Osteocyte (in vitro differentiated cells): Measurements from ENCODE around the gene SLC35G1. TPM values are rescaled to one million over a fixed set of nuclear protein-coding genes. Genes with fewer than 3 reads are reported as not detected.
A peak's percentile ranks its signal among the peaks of the same experiment; 100 is the strongest.

ENCODE experiments used
- DNase-seq: peaks from one replicate; pipeline ENCODE4 v3.0.0; 2021; ENCODE audit warnings: mixed read lengths; ENCODE audit not compliant: unreplicated experiment; ENCODE audit errors: extremely low spot score
- H3K27ac Mint-ChIP-seq: one replicate; pipeline ENCODE4 v1.8.0; 2021; ENCODE audit warnings: mild to moderate bottlenecking, mixed read lengths; ENCODE audit not compliant: unreplicated experiment
- H3K27me3 Mint-ChIP-seq: one replicate; pipeline ENCODE4 v1.8.0; 2021; ENCODE audit warnings: mixed read lengths; ENCODE audit not compliant: unreplicated experiment
- H3K36me3 Mint-ChIP-seq: one replicate; pipeline ENCODE4 v1.8.0; 2021; ENCODE audit warnings: mixed read lengths; ENCODE audit not compliant: unreplicated experiment
- H3K4me1 Mint-ChIP-seq: one replicate; pipeline ENCODE4 v1.8.0; 2021; ENCODE audit warnings: mixed read lengths; ENCODE audit not compliant: unreplicated experiment
- H3K4me3 Mint-ChIP-seq: one replicate; pipeline ENCODE4 v1.8.0; 2021; ENCODE audit warnings: mild to moderate bottlenecking, moderate library complexity, mixed read lengths; ENCODE audit not compliant: unreplicated experiment
- H3K9me3 Mint-ChIP-seq: one replicate; pipeline ENCODE4 v1.8.0; 2021; ENCODE audit warnings: mixed read lengths; ENCODE audit not compliant: unreplicated experiment
- total RNA-seq: library from RNA; stranded (reverse); gene quantifications from 2 replicates; pipeline ENCODE4 v1.2.1, GENCODE V29; 2021
- TF ChIP-seq, protein P1 (sequence below): fragments of 200-600 bp; sonication (generic); IDR thresholded peaks from 2 replicates; pipeline ENCODE4 v1.5.0; 2021; ENCODE audit warnings: antibody characterized with exemption, mild to moderate bottlenecking, moderate library complexity

Gene SLC35G1
- total RNA-seq, 1 donor from 2014 or later = 6.3 TPM

- Mint-ChIP-seq H3K27ac (no peak overlapping the region), H3K4me3 (no peak overlapping the region), H3K36me3 (no peaks in the 10 kb centered on the region), H3K27me3 (peaks cover 25% of the 10 kb centered on the region), H3K4me1 (no peaks in the 10 kb centered on the region), H3K9me3 (no peaks in the 10 kb centered on the region)
- TF ChIP-seq, protein P1, sequence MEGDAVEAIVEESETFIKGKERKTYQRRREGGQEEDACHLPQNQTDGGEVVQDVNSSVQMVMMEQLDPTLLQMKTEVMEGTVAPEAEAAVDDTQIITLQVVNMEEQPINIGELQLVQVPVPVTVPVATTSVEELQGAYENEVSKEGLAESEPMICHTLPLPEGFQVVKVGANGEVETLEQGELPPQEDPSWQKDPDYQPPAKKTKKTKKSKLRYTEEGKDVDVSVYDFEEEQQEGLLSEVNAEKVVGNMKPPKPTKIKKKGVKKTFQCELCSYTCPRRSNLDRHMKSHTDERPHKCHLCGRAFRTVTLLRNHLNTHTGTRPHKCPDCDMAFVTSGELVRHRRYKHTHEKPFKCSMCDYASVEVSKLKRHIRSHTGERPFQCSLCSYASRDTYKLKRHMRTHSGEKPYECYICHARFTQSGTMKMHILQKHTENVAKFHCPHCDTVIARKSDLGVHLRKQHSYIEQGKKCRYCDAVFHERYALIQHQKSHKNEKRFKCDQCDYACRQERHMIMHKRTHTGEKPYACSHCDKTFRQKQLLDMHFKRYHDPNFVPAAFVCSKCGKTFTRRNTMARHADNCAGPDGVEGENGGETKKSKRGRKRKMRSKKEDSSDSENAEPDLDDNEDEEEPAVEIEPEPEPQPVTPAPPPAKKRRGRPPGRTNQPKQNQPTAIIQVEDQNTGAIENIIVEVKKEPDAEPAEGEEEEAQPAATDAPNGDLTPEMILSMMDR = no peak
- DNase-seq = no peak
Observed at GRCh38 chr10:93851169-93851568, 42.6 kb upstream of the SLC35G1 start.

DNA sequence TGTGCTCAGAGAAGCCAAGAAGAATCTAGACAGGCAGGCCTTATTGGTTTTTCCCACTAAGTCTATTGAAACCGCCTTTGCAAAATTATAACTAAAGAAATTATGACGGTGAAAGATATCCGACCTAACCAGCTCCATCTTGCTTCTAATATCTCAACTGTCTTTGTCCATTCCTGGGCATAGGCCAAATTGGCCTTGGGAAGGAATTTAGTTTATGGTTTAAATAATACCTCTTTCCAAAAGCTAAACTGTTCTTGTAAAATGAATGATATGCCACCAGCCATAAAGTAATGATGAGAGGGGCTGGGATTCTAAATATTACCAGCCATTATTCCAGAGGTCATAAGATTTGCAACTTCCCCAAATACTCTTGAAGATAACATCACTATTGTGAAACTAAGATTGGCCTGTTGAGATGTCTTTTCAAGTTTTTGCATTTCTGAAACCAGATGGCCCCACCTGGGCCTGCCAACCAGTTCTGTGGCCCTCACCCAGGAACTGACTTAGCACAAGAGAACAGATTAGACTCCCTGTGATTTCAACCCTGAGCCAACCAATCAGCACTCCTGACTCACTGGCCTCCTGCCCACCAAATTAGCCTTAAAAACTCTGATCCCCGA lies 41.2 kb upstream of the SLC35G1 start:
- no peaks in the 10 kb centered on the region for H3K4me1 Mint-ChIP-seq
- no peak for DNase-seq
- H3K36me3 Mint-ChIP-seq = no peaks in the 10 kb centered on the region
- no peak overlapping the region for H3K4me3 Mint-ChIP-seq
- TF ChIP-seq, protein P1 = no peak
- peaks cover 28% of the 10 kb centered on the region for H3K27me3 Mint-ChIP-seq
- no peak overlapping the region for H3K27ac Mint-ChIP-seq
- no peaks in the 10 kb centered on the region for H3K9me3 Mint-ChIP-seq

- H3K9me3 Mint-ChIP-seq = no peaks in the 10 kb centered on the region
- peaks cover 28% of the 10 kb centered on the region for H3K27me3 Mint-ChIP-seq
- no peak overlapping the region for H3K4me3 Mint-ChIP-seq
- no peaks in the 10 kb centered on the region for H3K4me1 Mint-ChIP-seq
- H3K36me3 Mint-ChIP-seq = no peaks in the 10 kb centered on the region
- no peak for DNase-seq
- TF ChIP-seq, protein P1 = no peak
- H3K27ac Mint-ChIP-seq = no peak overlapping the region
Observed at GRCh38 chr10:93854975-93855374, 38.8 kb upstream of the SLC35G1 start.

- Mint-ChIP-seq H3K27ac (no peak overlapping the region), H3K9me3 (no peaks in the 10 kb centered on the region), H3K4me3 (no peak overlapping the region), H3K36me3 (no peaks in the 10 kb centered on the region), H3K27me3 (peaks cover 25% of the 10 kb centered on the region), H3K4me1 (no peaks in the 10 kb centered on the region)
- TF ChIP-seq, protein P1 = no peak
- no peak for DNase-seq
Observed at GRCh38 chr10:93856349-93857145, 37.2 kb upstream of the SLC35G1 start.

- no peaks in the 10 kb centered on the region for H3K9me3 Mint-ChIP-seq
- TF ChIP-seq, protein P1 = peak; percentile 65
- H3K4me3 Mint-ChIP-seq = no peak overlapping the region
- H3K36me3 Mint-ChIP-seq = no peaks in the 10 kb centered on the region
- no peak for DNase-seq
- H3K27ac Mint-ChIP-seq = no peak overlapping the region
- H3K4me1 Mint-ChIP-seq = no peaks in the 10 kb centered on the region
- H3K27me3 Mint-ChIP-seq = peaks cover 25% of the 10 kb centered on the region
Observed at GRCh38 chr10:93859049-93859655, 34.6 kb upstream of the SLC35G1 start.
